Measurements from ENCODE around the gene THRA.

- TF ChIP-seq GABPA (IDR thresholded peaks at IDR 0.05; ENCODE audit: low read depth) (no peak), POLR2AphosphoS5 (IDR thresholded peaks at IDR 0.05; ENCODE audit: low read depth) (no peak)
- TF ChIP-seq, protein P1, sequence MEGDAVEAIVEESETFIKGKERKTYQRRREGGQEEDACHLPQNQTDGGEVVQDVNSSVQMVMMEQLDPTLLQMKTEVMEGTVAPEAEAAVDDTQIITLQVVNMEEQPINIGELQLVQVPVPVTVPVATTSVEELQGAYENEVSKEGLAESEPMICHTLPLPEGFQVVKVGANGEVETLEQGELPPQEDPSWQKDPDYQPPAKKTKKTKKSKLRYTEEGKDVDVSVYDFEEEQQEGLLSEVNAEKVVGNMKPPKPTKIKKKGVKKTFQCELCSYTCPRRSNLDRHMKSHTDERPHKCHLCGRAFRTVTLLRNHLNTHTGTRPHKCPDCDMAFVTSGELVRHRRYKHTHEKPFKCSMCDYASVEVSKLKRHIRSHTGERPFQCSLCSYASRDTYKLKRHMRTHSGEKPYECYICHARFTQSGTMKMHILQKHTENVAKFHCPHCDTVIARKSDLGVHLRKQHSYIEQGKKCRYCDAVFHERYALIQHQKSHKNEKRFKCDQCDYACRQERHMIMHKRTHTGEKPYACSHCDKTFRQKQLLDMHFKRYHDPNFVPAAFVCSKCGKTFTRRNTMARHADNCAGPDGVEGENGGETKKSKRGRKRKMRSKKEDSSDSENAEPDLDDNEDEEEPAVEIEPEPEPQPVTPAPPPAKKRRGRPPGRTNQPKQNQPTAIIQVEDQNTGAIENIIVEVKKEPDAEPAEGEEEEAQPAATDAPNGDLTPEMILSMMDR (IDR thresholded peaks at IDR 0.05; ENCODE audit: insufficient read depth, low read length) = no peak
- TF ChIP-seq, protein P2, sequence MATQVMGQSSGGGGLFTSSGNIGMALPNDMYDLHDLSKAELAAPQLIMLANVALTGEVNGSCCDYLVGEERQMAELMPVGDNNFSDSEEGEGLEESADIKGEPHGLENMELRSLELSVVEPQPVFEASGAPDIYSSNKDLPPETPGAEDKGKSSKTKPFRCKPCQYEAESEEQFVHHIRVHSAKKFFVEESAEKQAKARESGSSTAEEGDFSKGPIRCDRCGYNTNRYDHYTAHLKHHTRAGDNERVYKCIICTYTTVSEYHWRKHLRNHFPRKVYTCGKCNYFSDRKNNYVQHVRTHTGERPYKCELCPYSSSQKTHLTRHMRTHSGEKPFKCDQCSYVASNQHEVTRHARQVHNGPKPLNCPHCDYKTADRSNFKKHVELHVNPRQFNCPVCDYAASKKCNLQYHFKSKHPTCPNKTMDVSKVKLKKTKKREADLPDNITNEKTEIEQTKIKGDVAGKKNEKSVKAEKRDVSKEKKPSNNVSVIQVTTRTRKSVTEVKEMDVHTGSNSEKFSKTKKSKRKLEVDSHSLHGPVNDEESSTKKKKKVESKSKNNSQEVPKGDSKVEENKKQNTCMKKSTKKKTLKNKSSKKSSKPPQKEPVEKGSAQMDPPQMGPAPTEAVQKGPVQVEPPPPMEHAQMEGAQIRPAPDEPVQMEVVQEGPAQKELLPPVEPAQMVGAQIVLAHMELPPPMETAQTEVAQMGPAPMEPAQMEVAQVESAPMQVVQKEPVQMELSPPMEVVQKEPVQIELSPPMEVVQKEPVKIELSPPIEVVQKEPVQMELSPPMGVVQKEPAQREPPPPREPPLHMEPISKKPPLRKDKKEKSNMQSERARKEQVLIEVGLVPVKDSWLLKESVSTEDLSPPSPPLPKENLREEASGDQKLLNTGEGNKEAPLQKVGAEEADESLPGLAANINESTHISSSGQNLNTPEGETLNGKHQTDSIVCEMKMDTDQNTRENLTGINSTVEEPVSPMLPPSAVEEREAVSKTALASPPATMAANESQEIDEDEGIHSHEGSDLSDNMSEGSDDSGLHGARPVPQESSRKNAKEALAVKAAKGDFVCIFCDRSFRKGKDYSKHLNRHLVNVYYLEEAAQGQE (IDR thresholded peaks at IDR 0.05; ENCODE audit: insufficient replicate concordance, low read depth) = no peak
Measured at GRCh38 chr17:40028595-40028994, 34.2 kb upstream of the THRA start.
